ENCODE data around the gene OR2H2.

OR2H2 gene

DNA sequence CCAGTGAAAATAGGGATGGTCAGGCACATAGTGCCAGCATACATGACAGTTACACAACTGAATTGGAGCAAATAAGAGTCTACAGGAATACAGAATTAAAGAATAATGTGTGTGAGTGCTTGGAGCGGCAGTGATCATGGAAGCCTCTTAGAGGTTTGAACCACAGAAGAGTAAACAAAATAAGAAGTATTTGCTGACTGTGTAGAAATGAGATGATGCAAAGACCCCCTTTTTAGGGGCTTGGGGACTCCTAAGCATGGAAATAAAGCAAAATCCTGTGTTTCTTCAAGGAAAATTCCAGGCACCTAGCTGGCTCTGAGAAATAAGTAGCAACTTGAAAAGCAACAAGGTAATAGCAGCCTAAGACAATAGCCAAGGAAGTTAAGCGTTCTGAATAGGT is 6.8 kb downstream of the OR2H2 start:
- no peak for DNase-seq (ENCODE audit: low read depth)

DNA sequence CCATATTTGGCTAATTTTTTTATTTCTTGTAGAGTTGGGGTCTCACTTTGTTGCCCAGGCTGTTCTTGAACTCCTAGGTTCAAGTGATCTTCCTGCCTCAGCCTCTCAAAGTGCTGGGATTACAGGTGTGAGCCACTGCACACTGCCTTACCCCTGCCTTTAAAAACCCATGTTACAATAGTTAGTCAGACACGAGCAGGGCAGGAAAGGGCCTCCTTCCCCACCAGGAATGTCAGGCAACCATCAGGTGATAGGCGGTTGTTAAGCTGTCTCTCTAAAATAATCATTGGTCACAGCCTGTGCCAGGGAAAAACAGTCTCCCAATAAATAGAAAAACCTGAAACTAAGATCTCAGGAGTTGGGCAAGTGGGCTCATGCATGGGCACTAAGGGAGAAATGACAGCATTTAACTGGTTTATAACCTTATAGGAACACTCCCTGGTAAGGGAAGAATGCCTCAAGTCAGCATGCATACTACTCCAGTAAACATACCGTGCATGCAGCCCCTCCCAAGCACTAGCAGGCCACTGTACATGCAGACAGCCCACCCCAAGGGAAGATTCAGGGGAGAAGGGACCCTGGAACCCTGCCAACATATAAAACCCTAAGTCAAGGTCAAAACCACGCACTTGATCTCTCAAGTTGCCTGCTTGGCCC is 8.4 kb downstream of the OR2H2 start:
- DNase-seq (ENCODE audit: low read depth), result no peak

DNA sequence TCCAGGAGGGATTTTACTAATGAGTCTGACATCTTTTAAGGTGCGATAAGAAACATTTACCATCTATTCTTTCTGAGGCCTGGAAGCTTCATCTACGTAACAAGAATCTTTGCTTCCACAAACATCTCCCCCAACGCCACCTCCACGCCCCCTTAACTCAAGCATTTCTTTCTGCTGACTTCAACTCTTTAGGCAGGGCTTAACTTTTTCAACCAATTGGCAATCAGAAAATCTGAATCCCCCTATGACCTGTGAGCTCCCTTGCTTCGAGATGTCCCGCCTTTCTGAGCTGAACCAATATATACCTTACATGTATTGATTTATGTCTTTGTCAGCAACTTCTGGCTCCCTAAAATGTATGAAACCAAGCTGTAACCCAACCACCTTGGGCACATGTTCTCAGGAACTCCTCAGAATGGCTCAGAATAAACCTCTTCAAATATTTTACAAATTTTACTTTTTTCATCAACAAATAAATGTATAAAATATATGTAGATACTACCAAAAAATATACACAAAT is 11.5 kb downstream of the OR2H2 start:
- DNase-seq (ENCODE audit: low read depth), result no peak

DNA sequence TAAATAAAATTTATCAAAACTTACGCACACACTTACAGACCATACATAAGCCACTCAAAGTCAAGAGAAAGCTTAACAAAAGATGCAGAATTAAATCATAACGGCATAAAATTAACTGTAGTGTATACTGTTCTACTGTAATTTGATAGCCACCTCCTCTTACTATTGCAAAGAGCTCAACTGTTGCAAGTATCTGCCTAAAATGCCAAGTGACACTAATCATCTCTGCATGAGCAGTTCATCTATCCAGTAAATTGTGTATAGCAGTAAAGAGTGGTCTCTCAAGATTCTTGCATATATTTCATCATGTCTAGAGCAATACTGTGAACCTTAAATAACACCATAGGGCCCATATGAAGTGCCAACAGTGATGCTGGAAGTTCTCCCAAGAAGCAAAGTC is 12.3 kb downstream of the OR2H2 start:
- DNase-seq (ENCODE audit: low read depth), result no peak

DNA sequence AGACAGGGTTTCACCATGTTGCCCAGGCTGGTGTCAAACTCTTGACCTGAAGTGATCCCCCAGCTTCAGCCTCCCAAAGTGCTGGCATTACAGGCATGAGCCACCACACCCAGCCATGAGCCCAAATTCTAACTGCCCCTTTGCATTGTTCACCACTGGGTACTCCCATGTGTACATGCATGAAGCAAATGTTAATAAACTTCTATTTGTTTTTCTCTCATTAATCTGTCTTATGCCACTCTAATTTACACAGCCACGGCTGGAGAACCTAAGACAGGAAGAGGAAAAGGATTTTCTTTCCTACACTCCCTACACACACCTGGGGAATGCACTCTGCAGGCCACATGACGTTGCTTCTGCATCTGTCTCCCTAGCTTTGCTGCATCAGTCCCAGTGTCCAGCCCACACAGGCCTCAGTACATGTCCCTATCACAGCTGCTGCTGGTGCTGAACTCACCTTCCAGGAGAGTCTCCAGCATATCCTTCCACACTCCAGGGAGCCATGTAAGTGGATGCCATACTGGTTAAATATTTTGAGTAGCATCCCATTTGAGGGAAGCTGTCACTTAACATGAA is 13.3 kb downstream of the OR2H2 start:
- no peak for DNase-seq (ENCODE audit: low read depth)

DNA sequence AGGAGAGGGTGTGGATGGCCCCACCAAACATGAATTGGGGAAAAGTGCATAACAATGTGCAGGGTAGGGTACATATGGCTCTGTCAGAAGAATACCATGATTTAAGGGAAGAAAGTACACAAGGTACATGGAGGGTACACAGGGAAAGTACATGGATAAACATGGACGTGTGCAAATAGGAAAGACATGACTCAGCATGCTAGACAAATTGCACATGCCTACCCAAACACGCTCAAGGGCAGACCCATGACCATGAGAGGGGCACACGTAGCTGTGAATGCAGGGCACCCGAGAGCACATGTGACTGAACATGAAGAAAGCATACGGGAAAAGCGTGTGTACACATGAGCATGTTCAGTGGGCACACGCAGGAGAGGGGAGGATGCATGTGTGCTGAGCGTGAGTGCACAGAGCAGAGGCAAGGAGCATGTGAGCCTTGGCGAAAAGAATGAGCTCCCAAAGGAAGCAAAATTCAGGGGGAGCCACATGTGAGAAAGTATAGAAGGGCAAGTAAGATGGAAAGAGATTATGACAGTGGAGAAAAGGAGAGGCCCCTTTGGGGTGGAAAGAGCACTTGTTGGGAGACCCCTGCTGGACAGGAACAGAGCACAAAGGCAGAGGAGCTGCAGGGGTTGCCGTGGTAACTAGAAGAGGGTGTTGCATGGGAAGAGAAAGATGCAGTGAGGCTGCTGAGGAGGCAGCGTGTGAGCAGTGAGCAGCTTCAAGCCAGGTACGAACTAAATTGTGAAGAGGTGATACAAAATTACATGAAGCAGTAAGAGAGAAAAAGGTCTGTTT is 17.8 kb downstream of the OR2H2 start:
- no peak for DNase-seq (ENCODE audit: low read depth)

DNA sequence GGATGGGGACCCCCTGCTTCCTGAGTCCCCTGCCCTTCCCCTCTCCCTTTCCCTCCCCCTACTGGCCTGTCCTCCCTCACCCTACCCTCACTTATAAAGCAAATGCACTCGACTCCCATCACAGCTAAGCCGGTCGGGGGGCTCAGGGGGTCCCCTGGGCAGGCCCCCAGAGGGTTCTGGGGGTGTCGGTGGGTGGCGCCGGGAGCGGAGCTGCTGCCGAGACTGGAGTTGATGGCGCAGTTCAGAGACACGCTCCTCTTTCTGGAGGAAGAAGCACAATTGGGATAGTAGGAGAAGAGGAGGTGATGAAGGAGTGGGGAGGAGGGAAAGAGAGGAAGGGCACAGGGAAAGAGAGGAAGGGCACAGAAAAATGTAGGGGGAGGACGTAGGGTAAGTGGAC is 18.5 kb downstream of the OR2H2 start:
- DNase-seq (ENCODE audit: low read depth), result no peak

DNA sequence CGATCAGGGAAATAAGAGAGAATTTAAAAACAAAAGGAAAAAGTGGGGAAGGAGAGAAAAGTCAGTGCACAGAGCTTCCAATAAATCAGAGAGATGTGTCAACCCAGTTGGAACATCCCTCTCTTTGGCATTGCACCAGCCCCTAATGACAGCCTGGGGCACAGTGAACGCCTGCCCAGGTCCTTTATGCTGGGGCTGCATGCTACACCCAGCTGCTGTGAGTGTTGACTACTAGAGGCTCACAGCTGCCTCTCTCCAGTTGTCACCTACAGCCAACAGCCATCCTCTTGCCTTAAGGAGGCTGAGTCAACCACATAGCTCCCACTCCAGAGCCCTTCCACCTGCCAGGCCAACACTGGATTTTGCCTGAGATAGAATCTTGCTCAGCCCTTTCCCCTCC is 19.0 kb downstream of the OR2H2 start:
- no peak for DNase-seq (ENCODE audit: low read depth)

DNA sequence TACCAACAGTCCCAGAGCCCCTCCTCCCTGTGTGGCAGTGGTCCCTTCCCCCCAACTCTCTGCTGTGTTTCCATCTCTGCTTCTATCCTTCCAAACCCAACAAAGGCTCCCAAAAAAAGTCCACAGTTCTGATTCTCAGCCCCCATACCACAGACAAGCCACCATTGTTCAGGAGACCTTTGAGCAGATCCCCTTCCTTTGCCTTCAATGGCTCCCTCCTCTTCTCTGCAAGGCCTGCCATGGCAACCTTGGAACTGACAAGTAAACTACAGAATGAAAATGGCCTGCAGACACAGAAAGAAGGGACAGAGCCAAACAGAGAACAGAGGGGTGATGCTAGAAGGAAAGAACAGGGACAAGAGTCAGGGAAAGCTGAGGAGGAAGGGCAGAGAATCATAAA is 23.2 kb downstream of the OR2H2 start:
- no peak for DNase-seq (ENCODE audit: low read depth)

DNA sequence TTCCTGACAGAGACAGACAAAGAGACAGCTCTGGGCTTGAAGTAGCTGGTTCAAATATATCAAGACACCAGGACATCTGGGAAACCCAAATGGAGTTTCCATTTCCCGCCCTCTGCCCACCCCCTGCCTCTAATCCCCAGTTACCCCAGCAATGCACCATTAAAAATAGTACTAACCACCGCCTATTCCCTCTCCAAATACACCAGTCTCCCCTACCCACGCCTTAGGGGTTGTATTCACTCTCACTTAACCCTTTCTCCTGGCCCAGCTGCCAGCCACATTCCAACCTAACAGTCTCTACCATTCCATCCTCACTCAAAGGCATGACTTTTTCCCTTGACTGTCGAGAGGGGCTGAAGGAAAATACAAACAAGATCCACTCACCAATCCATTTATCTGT is 25.6 kb downstream of the OR2H2 start:
- no peak for DNase-seq (ENCODE audit: low read depth)

DNA sequence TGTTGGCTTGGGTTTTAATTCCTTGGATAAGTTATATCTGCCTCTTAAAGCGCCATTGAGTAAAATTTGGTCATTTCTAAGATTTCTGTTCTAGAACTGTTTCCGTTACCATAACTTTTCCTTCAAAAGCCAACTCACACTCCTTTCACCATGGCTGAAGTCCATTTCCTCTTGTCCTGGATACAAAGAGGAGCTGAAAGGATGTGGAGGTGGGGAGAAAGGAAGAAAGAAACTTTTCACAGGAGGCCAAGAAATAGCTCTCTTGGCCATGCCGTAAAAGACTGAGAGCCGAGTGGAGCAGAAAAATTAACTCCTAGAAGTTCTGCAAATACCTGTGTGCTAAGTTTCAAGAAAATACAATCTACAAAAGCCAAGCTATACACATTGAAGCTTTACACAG is 26.5 kb downstream of the OR2H2 start:
- no peak for DNase-seq (ENCODE audit: low read depth)

DNA sequence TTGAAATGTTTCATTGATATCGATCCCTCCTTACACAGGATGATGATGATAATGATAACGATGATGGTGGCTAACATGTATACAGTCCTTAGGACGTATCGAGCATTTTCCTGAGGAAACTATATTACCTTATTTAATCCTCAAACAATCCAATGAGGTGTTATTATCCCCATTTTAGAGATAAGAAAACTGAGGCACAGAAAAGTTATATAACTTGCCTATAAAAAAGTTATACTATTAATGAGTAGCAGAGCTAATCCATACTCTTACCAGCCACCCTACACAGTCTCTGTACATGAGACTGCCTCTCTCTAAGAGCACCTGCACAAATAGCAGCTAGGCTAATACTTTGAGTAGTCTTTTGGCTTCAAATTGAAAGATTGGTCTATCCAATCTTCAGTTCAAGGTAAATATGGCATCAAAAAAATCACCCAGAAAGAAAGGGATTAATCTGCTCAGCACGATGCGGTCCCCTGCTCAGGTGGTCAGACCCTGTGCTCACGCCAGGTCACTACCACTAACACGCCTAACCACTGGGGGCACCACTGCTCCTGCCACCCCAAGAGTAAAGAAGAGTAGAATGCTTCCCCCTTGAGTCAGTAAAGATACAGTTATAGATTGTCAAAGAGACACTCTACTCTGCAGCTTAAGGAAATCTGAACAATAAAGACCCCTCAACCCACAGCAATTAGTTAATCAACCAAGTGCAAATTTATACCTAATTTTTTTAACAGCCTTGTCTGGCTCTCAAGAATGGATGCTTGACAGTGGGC is 33.0 kb downstream of the OR2H2 start:
- DNase-seq (ENCODE audit: low read depth), result no peak

DNA sequence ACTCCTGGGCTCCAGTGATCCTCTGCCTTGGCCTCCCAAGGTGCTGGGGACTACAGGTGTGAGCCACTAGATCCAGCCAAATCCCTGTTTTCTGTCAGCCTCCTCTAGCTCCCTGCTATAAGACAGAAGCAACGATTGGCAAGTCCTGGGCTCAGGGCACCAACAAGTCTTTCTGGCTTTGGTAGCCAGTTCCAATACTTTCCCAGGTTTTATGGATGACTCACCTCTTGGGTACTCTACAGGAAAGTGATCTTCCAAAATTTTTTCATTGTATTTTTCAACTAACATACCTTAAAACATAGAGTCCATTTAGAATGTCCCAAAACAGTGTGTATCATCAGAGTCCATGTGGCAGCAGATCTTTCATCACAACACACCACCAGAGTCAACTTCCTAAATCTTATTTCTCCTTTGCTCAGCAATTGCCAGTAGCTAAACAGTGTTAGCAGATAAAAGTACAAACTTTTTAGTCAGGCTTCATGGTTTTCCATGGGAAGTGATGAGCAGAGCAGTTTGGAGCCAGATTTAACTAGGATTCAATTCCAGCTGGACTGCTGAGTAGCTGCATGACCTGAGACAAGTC is 34.7 kb downstream of the OR2H2 start:
- DNase-seq (ENCODE audit: low read depth), result no peak

DNA sequence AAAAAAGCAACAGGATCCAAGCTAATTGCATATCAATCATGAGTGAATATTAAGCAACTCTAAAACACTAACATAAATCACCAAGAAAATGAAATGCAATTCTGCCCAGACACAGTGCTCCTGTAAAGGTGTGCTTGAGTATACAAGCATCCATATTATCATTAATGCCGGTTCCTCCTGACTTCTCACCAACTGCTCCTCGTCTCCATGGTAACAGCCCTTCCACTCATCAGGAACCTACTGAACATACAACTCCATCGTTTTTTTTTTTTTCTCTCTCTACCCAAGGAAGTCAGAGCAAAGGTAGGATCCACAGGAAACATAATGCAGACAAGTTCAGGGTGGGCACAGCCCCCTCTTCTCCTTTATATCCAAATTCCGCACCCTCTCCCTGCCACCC is 35.7 kb downstream of the OR2H2 start:
- no peak for DNase-seq (ENCODE audit: low read depth)

DNA sequence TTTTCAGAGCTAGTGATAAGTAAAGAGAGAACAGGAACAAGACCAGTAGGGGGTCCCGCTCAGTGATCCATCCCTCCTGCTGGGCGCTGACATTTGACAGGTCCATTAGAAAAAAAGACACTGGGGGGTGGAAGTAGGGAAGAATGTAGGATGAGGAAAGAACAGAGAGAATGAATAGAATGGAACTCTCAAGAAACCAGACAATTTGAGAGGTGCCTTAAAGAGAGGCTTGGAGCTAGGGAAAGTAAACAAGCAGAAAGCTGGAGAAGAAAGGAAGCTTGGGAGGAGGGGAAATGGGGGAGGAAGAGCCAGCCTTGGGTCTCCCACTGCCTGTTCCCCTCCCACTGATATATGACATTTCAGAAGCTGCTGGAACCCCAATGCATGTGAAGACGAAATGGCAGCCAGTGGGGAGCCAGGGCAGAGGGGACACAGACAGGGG is 39.6 kb downstream of the OR2H2 start:
- DNase-seq (ENCODE audit: low read depth), result no peak

DNA sequence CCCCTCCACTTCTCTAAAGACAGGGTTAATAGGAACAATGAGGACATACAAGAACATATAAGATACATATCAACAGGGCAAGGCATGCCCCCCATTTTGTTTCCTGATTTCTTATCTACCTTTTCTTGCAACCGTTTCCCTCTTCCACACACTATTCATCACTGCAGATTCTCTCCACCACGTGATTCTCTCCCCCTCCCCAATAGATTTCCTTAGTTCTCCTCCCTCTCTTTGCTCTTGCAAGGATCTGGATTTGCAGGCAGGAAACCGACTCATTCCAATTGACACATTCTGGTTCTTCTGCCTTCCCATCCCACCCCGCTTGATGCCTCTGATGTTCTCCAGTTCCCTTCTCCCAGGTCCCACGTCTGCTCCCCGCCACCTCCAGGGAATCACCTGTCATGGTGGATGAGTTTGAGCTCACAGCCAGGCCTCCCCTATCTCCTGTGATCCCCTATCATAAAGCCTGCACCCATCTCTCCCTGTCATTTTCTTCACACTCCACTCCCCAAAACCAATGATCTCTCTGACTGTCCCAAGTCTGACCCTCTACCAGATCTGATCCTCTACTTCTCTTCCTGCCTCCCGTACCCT is 40.5 kb downstream of the OR2H2 start:
- DNase-seq (ENCODE audit: low read depth), result no peak

DNA sequence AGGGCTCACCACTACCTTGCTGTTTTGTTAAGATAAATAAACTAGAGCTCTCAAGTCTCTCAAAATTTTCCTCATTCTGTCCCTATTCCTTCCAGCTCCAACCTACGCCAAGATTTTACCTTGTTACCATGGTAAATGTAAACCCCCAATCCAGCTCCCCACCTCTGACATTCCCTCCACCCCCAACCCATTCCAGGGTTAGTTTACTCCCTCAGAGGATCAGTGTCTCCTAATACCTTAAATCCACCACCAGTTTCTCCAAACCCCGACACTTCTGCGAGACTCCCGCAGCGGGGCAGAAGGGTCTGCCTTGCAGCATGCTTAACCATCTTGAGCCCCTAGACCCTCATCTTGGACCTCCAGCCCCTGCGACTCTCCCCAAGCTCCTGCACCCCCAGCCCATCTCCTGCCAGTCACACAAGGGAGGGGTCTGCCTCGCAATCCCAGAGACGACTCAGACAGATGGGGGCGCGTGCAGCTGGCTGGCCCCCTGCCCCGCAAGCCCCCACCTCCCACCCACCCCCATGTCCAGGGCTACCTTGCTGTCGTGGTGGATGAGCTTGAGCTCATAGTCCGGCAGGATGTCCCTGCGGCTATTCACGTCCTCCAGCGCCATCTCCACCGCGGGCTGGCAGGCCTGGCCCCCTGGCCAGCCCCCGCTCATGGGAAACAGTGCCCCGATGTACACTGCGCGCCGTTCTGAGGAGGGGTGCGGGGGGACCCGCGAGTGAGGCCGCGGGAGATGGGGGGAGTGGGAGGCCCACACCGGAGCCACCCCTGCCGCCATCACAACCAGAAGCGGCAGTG is 42.2 kb downstream of the OR2H2 start:
- DNase-seq (ENCODE audit: low read depth), result no peak

DNA sequence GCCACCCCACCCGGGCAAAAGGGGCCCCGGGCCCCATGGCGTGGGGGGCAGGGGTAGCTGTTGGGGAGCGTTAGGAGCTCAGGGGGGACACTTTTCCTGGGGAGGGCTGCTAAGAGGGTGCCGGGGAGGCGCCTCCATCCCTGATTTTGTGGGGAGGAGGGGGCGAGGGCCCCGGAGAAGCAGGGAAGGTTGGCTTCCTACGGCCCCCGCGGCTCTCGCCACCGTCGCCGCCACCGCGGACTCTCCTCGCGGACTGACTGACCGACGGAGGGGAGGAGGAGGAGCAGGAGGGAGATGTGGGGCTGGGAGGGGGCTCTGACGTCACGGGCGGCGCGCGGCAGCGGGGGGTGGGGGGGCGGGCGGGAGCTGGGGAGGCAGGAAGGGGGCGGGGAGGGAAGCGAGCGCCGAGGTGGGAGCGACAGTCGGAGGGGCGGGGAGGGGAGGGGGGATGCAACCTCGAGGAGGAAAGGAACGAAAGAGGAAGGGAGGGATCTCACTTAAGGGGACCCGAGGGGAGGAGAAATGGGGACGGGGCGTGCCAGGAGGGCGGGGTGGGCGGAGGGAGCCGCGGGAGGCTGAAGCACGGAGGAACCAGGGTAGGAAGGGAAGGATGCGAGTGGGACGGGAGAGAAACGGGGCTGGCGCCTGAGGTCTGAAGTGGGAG is 43.0 kb downstream of the OR2H2 start:
- peak; percentile 27 for DNase-seq (ENCODE audit: low read depth)

DNA sequence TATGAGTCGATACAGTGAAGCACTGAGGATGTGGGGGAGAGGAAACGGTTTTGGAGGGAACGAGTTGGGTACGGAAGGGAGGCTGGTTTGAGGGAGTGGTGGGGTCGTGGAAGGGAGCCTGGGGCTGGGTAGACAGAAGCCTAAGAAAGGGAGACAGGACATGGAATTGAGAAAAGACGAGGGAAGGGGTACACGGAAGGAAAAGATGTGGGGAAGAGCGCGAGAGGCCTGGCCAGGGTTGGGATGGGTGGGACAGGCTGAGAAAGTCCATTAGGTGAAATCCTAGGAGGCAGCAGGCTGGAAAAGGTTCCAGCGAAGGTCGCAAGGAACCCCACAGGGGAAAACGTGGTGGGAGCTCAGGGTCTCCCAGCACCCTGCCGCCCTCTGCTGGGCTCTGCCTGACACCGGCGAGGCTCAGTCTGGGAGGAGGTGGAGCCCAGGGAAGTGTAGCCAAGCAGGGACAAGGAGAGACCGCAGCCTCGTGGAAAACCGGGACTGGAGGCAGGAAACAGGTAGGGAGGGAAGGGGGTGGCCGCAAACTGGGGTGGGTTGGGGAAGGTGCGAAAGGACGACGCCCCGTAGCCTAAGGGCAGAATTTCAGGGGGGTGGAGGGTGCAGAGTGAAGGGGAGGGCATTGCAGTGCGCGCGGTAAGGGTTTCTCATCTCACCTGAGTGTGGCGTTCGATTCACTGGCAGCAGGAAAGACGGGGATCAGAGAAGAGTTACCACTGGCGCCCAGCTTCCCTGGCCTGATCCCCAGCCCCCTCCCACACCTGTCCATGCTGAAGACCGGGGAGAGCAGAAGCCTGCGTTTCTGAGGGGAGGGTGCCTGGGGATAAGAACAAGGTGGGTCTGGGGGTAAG is 43.7 kb downstream of the OR2H2 start:
- peak; percentile 37 for DNase-seq (ENCODE audit: low read depth)

Data from activated T-cell treated with anti-CD3 and anti-CD28 coated beads for 1 hour (primary cell).